Measurements from ENCODE around the gene ZNF766.

GRCh38 chr19:52219611-52220010 lies 49.8 kb upstream of the ZNF766 start:
- TF ChIP-seq POLR2A (IDR thresholded peaks at IDR 0.05; ENCODE audit: low read length) (no peak), CHD2 (IDR thresholded peaks at IDR 0.05; ENCODE audit: low read length, partially characterized antibody) (no peak), CTCF (IDR thresholded peaks at IDR 0.05) (no peak), HOXB5 (CRISPR knock-in tag; IDR thresholded peaks at IDR 0.05) (no peak), USF2 (IDR thresholded peaks at IDR 0.05) (no peak), SMC3 (IDR thresholded peaks at IDR 0.05) (no peak), REST (IDR thresholded peaks at IDR 0.05) (no peak), CEBPB (IDR thresholded peaks at IDR 0.05) (no peak), NR3C1 (IDR thresholded peaks at IDR 0.05) (no peak), MAX (IDR thresholded peaks at IDR 0.05) (no peak), CHD4 (IDR thresholded peaks at IDR 0.05; ENCODE audit: borderline replicate concordance) (no peak), EP300 (IDR thresholded peaks at IDR 0.05) (no peak), RAD21 (conservative IDR thresholded peaks at IDR 0.05 in 1 of 2, IDR thresholded peaks at IDR 0.05 in 1 of 2) (no peak)
